ACC112 (cell line): ENCODE data around the gene PTPRC.

ENCODE experiments used
- H2AFZ ChIP-seq: fragments of 200-600 bp; sonication (generic); one replicate; pipeline ENCODE4 v1.6.0; 2017; ENCODE audit warnings: antibody characterized with exemption, low read length; ENCODE audit not compliant: unreplicated experiment
- H3K27ac ChIP-seq: fragments of 200-600 bp; sonication (generic); 2 replicates; pipeline ENCODE4 v1.5.1; 2014; ENCODE audit warnings: low read depth, mild to moderate bottlenecking, antibody characterized with exemption, low read length, moderate library complexity
- H3K27me3 ChIP-seq: fragments of 200-600 bp; sonication (generic); 2 replicates; pipeline ENCODE4 v1.6.1; 2014; ENCODE audit warnings: mild to moderate bottlenecking, antibody characterized with exemption, low read length, moderate library complexity, mixed read lengths; ENCODE audit not compliant: insufficient read depth
- H3K36me3 ChIP-seq: fragments of 200-600 bp; sonication (generic); 2 replicates; pipeline ENCODE4 v1.6.1; 2016; ENCODE audit warnings: mild to moderate bottlenecking, antibody characterized with exemption, low read length, moderate library complexity, mixed read lengths; ENCODE audit not compliant: insufficient read depth
- H3K4me1 ChIP-seq: fragments of 200-600 bp; sonication (generic); one replicate; pipeline ENCODE4 v1.6.1; 2016; ENCODE audit warnings: low read length, mixed read lengths; ENCODE audit not compliant: insufficient read depth, unreplicated experiment, control insufficient read depth
- H3K4me3 ChIP-seq: fragments of 200-600 bp; sonication (generic); 2 replicates; pipeline ENCODE4 v1.5.1; 2014; ENCODE audit warnings: mild to moderate bottlenecking, low read depth, low read length
- H3K79me2 ChIP-seq: fragments of 200-600 bp; sonication (generic); one replicate; pipeline ENCODE4 v1.6.0; 2016; ENCODE audit warnings: low read length; ENCODE audit not compliant: control insufficient read depth, unreplicated experiment, insufficient read depth

PTPRC gene

DNA sequence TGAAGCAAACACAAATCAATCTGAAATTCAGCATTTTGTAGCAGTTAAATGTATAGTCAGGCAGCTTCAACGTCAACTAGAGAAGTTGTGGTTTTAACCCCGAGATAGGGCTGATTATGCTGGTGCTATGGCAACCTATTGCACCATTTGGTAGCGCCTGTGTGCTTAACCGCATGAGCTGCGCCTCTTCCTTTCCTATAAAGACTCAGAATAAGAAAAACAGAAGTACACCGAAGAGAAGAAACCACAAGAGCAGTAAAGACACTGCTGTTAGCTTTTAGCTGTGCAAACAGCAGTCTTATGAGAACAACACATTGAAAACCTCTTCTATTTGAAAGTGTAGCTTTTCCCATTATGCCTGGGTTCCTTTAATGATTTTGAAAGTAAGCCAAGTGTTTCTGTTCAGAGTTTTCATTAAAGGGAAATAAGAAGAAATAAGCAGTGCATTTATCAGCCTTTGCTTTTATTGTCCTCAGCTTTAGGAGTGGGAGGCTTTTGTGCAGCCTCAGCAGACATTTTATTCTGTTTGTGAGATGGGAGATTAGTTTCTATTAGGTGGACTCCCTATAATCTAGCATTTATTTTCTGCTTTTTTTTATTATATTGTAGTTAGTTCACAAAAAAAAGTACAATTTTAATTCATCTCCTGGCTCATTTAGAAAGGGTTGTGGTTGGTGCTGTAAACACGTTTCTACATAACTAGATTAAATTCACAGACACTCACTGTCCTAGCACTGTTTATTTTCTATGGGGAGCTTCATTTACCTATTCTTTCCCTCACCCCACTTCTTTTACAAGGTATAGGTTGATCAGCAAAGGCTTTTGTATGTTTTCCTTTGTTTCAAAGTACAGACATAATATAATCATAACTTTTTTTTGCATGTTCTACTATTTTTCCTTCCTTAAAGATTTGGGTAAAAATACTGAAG is 43.3 kb downstream of the PTPRC start:
- Histone ChIP-seq H2AFZ (peak overlapping the region; percentile 26), H3K4me3 (peak overlapping the region; percentile 63), H3K79me2 (no peaks in the 10 kb centered on the region)

DNA sequence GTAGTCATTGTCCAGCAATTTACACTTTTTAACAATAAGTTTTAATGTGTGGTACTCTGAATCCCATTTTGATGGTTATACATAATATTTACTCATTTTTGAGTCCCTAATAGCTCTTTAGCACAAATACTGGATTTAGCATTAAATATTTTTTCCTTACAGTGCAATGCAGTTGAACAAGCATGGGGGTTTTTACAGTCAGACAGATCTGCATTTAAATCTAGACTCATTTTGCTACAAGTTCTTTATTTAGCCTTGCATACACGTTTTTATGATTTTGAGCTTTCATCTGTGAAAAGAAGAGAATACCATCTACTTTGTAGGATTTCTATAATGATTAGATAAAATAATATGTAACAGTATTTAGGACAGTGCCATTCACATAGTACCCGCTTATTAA is 44.0 kb downstream of the PTPRC start:
- Histone ChIP-seq H3K27me3 (no peaks in the 10 kb centered on the region), H2AFZ (peak overlapping the region; percentile 26), H3K36me3 (no peaks in the 10 kb centered on the region), H3K4me1 (peaks cover 20% of the 10 kb centered on the region), H3K79me2 (no peaks in the 10 kb centered on the region), H3K4me3 (no peak overlapping the region), H3K27ac (peak overlapping the region; percentile 77; the same call in 1 of the 2 replicates)

More for the DNA sequence above, 43.3 kb downstream of the PTPRC start:
- no peaks in the 10 kb centered on the region for H3K27me3 ChIP-seq
- peaks cover 24% of the 10 kb centered on the region for H3K4me1 ChIP-seq
- no peaks in the 10 kb centered on the region for H3K36me3 ChIP-seq
- H3K27ac ChIP-seq: peak overlapping the region; percentile 77

DNA sequence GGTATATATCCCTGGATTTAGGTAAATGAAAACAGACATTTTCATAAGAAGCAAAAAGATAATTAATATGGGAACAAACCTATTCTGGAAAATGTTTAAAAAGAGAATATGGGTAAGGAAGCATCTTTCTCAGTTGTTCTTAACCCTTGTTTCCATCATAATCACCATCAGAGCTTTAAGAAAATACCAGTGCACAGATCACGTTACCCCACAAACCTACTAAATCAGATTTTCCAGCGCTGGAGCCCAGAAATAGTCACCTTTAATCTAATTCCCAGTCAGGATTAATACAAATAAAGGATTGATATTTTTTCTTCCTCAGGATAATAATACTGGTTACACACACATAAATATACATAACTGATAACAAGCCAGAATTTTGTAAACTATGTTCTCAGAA is 44.6 kb downstream of the PTPRC start:
- Histone ChIP-seq H3K27ac (no peak overlapping the region), H2AFZ (no peak overlapping the region), H3K4me3 (no peak overlapping the region)

DNA sequence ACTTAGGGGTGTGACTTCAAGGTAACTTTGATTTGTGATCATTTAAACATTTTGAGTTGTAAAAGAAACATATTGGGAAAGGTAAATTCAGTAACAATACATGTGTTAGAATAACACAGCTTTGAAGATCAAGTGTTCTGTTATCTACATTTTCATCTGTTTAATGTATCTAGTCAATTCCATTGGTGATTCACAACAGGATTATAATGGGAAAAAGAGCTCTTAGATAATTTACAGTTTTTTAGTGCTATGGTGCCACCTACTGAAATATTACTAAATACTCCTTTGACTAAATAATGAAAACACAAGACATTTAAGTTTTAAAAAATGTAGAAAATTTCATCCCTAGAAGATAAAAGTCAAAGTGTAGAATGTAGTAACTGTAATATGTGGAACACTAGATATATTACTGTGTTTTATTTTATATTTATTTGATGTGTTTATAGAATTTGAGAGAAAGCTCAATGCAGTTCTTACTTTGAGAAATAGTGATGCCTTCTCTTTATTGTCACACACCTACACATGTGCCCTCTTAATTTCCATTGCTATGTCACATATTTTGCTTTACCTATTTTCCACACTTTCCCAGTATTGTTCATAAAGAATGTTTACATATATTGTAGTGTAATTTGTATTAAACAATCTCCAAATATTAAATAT is 47.4 kb downstream of the PTPRC start:
- Histone ChIP-seq H3K79me2 (no peaks in the 10 kb centered on the region), H3K4me1 (peaks cover 19% of the 10 kb centered on the region), H3K4me3 (no peak overlapping the region), H3K36me3 (no peaks in the 10 kb centered on the region), H2AFZ (no peak overlapping the region), H3K27me3 (no peaks in the 10 kb centered on the region), H3K27ac (no peak overlapping the region)

More for the DNA sequence above, 44.6 kb downstream of the PTPRC start:
- peaks cover 20% of the 10 kb centered on the region for H3K4me1 ChIP-seq
- H3K27me3 ChIP-seq: no peaks in the 10 kb centered on the region
- H3K79me2 ChIP-seq: no peaks in the 10 kb centered on the region
- no peaks in the 10 kb centered on the region for H3K36me3 ChIP-seq

DNA sequence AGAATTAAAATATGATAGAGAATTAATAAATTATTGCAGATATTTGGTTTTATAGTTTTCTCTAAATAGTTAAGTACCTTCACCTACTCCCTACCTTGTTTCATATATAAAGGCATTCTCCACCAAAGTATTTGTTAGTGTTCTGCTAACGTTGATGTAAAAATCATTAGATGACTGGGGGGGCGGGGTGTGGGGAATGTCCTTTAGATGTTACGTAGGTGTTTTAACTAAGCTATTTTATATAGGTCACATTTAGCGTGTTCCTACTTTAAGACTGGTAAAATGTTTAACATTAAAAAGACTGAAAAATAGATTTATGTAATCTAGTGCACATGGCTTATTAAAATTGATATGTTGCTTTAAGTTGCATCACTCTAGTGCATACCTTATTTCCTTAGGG is 48.6 kb downstream of the PTPRC start:
- peaks cover 8% of the 10 kb centered on the region for H3K4me1 ChIP-seq
- H3K4me3 ChIP-seq: no peak overlapping the region
- H3K27ac ChIP-seq: no peak overlapping the region
- H2AFZ ChIP-seq: no peak overlapping the region
- no peaks in the 10 kb centered on the region for H3K27me3 ChIP-seq
- no peaks in the 10 kb centered on the region for H3K36me3 ChIP-seq
- no peaks in the 10 kb centered on the region for H3K79me2 ChIP-seq

DNA sequence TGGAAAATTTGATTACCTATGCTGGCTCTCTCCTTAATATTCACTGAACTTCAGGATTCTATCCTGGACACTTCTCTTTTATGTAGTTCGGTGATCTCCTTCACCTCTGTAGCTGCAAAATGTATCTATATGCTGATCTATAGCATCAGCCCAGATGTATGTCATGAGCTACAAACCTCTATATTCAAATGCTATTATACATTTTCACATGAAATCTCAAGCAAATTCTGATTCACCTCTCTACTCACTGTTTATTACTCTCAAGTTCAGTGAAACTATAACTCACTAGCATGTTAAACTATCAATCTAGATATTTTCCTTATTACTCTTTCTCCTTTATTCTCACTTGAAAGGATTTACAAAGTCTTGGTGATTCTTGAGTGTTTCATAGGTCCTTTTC is 52.2 kb downstream of the PTPRC start:
- Histone ChIP-seq H3K27ac (no peak overlapping the region), H3K27me3 (no peaks in the 10 kb centered on the region), H3K36me3 (no peaks in the 10 kb centered on the region), H3K4me3 (no peak overlapping the region), H3K4me1 (no peaks in the 10 kb centered on the region), H2AFZ (no peak overlapping the region), H3K79me2 (no peaks in the 10 kb centered on the region)

DNA sequence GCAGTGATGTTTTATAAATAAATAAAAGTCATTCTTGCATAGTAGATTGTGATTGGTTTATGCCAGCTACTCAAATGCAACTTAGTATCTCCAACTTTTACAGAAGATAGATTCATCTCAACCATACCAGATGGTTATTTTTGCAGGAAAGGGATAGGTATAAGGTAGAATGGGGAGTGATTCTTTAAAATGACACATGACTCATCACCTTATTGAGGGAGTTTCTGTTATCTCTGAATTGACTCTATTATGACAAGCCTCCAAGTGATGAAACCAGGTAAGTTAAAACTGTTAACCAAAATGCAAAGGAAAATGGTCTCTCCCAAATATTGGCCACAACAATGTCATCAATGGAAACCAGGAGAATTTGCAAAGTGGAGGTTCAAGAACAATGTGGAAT is 54.5 kb downstream of the PTPRC start:
- Histone ChIP-seq H3K27me3 (no peaks in the 10 kb centered on the region), H2AFZ (no peak overlapping the region), H3K79me2 (no peaks in the 10 kb centered on the region), H3K36me3 (no peaks in the 10 kb centered on the region), H3K27ac (no peak overlapping the region), H3K4me3 (no peak overlapping the region), H3K4me1 (no peaks in the 10 kb centered on the region)

DNA sequence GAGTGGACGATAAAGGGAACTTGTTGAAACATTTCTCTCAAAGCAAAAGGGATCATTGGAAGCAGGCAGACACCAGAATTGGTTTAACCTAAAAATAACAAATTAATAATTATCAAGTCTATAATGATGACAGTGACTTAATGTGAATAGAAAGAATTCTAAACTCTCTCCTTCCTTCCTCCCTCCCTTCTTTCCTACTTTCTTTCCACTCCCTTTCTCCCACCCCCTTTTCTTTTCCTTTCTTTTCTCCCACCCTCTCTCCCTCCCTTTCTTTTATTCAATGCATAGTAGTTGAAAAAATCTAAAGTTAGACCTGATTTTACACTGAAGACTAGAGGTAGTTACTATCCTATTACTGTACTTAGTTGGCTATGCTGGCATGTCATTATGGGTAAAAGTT is 55.7 kb downstream of the PTPRC start:
- Histone ChIP-seq H3K4me1 (no peaks in the 10 kb centered on the region), H3K79me2 (no peaks in the 10 kb centered on the region)

DNA sequence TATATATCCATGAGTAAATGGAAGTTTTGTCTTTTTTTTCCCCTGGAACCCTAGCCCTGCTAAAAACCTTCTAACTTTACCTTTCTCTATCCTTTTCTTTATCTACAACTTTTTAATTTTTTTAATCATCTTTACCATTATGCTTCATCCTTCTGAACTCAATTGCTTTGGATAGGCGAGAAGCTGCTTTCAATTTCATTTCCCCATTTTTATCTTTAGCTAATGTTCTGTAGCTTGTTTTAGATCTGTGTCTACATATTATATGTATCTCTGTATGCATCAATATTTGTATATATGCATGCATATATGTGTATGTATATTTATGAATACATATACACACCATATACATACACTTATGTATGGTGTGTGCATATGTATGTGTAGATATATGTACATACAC is 57.4 kb downstream of the PTPRC start:
- H3K36me3 ChIP-seq: no peaks in the 10 kb centered on the region

More for the DNA sequence above, 55.7 kb downstream of the PTPRC start:
- Histone ChIP-seq H3K4me3 (no peak overlapping the region), H3K36me3 (no peaks in the 10 kb centered on the region), H2AFZ (no peak overlapping the region), H3K27me3 (no peaks in the 10 kb centered on the region), H3K27ac (no peak overlapping the region)

DNA sequence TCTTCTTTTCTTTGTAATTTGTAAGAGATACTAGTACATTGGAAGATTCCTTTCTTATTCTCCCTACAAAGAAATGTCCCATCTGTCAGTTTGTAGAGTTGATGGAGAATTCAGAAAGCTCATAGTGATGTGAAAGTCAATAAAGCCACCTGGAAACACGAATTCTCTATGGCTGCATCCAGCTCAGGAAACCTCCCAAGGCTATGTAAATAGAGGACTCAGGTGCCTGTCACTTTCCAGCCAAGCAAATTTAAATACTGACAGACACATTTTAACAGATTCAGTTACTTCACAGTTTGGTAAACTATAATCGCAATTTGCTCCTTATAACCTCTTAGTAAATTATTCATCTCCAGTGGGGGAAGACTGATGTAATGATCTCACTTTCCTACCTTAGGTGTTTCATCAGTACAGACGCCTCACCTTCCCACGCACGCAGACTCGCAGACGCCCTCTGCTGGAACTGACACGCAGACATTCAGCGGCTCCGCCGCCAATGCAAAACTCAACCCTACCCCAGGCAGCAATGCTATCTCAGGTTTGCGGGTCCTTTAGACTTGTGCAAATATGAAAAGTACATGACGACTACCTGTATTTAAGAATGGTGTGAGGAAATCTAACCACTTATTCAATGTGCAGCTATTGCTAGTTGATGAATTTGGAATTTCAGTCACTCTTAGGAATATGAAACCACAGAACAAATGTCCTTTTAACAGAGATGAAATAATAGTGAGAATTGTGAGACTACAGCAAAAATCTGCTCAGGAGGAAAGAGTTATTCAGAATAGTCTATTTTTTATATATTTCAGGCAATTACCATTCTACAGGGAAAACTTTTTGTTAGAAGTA is 60.6 kb downstream of the PTPRC start:
- Histone ChIP-seq H3K27ac (no peak overlapping the region), H3K79me2 (no peaks in the 10 kb centered on the region), H2AFZ (no peak overlapping the region), H3K4me1 (no peaks in the 10 kb centered on the region), H3K36me3 (no peaks in the 10 kb centered on the region), H3K27me3 (no peaks in the 10 kb centered on the region), H3K4me3 (peak overlapping the region; percentile 48; the same call in 1 of the 2 replicates)

More for the DNA sequence above, 57.4 kb downstream of the PTPRC start:
- Histone ChIP-seq H3K27ac (no peak overlapping the region), H3K27me3 (no peaks in the 10 kb centered on the region), H3K4me3 (no peak overlapping the region), H3K79me2 (no peaks in the 10 kb centered on the region), H3K4me1 (no peaks in the 10 kb centered on the region), H2AFZ (no peak overlapping the region)
